Measurements from ENCODE around the gene COLQ.
A peak's percentile ranks its signal among the peaks of the same experiment; 100 is the strongest.

COLQ gene

GRCh38 chr3:15443826-15444524, 77.5 kb downstream of the COLQ start:
- H3K27ac ChIP-seq (ENCODE audit: low read depth, low read length) = no peak overlapping the region
- no peaks in the 10 kb centered on the region for H3K27me3 ChIP-seq (ENCODE audit: control insufficient read depth, insufficient read depth, low read length)
- no peaks in the 10 kb centered on the region for H3K9me3 ChIP-seq (ENCODE audit: control insufficient read depth, insufficient read depth, low read depth, low read length)
- peaks cover 39% of the 10 kb centered on the region for H3K36me3 ChIP-seq (ENCODE audit: control insufficient read depth, insufficient read depth, low read length)
- no peak overlapping the region for H3K9ac ChIP-seq (ENCODE audit: low read length)
- no peaks in the 10 kb centered on the region for H3K4me1 ChIP-seq (ENCODE audit: control insufficient read depth, insufficient read depth, low read length)
- no peak overlapping the region for H3K4me3 ChIP-seq (ENCODE audit: low read depth, low read length)

GRCh38 chr3:15440891-15441290, 80.6 kb downstream of the COLQ start:
- Histone ChIP-seq H3K9ac (ENCODE audit: low read length) (no peak overlapping the region), H3K27me3 (ENCODE audit: control insufficient read depth, insufficient read depth, low read length) (no peaks in the 10 kb centered on the region), H3K36me3 (ENCODE audit: control insufficient read depth, insufficient read depth, low read length) (peaks cover 68% of the 10 kb centered on the region), H3K9me3 (ENCODE audit: control insufficient read depth, insufficient read depth, low read depth, low read length) (no peaks in the 10 kb centered on the region), H3K4me3 (ENCODE audit: low read depth, low read length) (no peak overlapping the region), H3K27ac (ENCODE audit: low read depth, low read length) (no peak overlapping the region), H3K4me1 (ENCODE audit: control insufficient read depth, insufficient read depth, low read length) (no peaks in the 10 kb centered on the region)

- Histone ChIP-seq H3K36me3 (ENCODE audit: control insufficient read depth, insufficient read depth, low read length) (peaks cover 82% of the 10 kb centered on the region), H3K27me3 (ENCODE audit: control insufficient read depth, insufficient read depth, low read length) (no peaks in the 10 kb centered on the region), H3K4me3 (ENCODE audit: low read depth, low read length) (no peak overlapping the region), H3K4me1 (ENCODE audit: control insufficient read depth, insufficient read depth, low read length) (no peaks in the 10 kb centered on the region), H3K9me3 (ENCODE audit: control insufficient read depth, insufficient read depth, low read depth, low read length) (no peaks in the 10 kb centered on the region), H3K27ac (ENCODE audit: low read depth, low read length) (no peak overlapping the region), H3K9ac (ENCODE audit: low read length) (no peak overlapping the region)
Measured at GRCh38 chr3:15439476-15439875, 82.0 kb downstream of the COLQ start.

GRCh38 chr3:15438983-15439382, 82.5 kb downstream of the COLQ start:
- H3K4me3 ChIP-seq (ENCODE audit: low read depth, low read length) = no peak overlapping the region
- H3K4me1 ChIP-seq (ENCODE audit: control insufficient read depth, insufficient read depth, low read length) = no peaks in the 10 kb centered on the region
- H3K9ac ChIP-seq (ENCODE audit: low read length) = no peak overlapping the region
- H3K27me3 ChIP-seq (ENCODE audit: control insufficient read depth, insufficient read depth, low read length) = no peaks in the 10 kb centered on the region
- no peak overlapping the region for H3K27ac ChIP-seq (ENCODE audit: low read depth, low read length)
- H3K36me3 ChIP-seq (ENCODE audit: control insufficient read depth, insufficient read depth, low read length) = peaks cover 87% of the 10 kb centered on the region
- H3K9me3 ChIP-seq (ENCODE audit: control insufficient read depth, insufficient read depth, low read depth, low read length) = no peaks in the 10 kb centered on the region

GRCh38 chr3:15436246-15436645, 85.3 kb downstream of the COLQ start:
- Histone ChIP-seq H3K27ac (ENCODE audit: low read depth, low read length) (no peak overlapping the region), H3K36me3 (ENCODE audit: control insufficient read depth, insufficient read depth, low read length) (peaks cover 92% of the 10 kb centered on the region), H3K9me3 (ENCODE audit: control insufficient read depth, insufficient read depth, low read depth, low read length) (no peaks in the 10 kb centered on the region), H3K4me1 (ENCODE audit: control insufficient read depth, insufficient read depth, low read length) (no peaks in the 10 kb centered on the region), H3K4me3 (ENCODE audit: low read depth, low read length) (no peak overlapping the region), H3K9ac (ENCODE audit: low read length) (no peak overlapping the region), H3K27me3 (ENCODE audit: control insufficient read depth, insufficient read depth, low read length) (no peaks in the 10 kb centered on the region)

- H3K9ac ChIP-seq (ENCODE audit: low read length) = no peak overlapping the region
- no peaks in the 10 kb centered on the region for H3K9me3 ChIP-seq (ENCODE audit: control insufficient read depth, insufficient read depth, low read depth, low read length)
- H3K36me3 ChIP-seq (ENCODE audit: control insufficient read depth, insufficient read depth, low read length) = peaks cover 87% of the 10 kb centered on the region
- H3K27ac ChIP-seq (ENCODE audit: low read depth, low read length) = no peak overlapping the region
- no peaks in the 10 kb centered on the region for H3K27me3 ChIP-seq (ENCODE audit: control insufficient read depth, insufficient read depth, low read length)
- H3K4me1 ChIP-seq (ENCODE audit: control insufficient read depth, insufficient read depth, low read length) = no peaks in the 10 kb centered on the region
- no peak overlapping the region for H3K4me3 ChIP-seq (ENCODE audit: low read depth, low read length)
Measured at GRCh38 chr3:15434756-15435155, 86.8 kb downstream of the COLQ start.

- Histone ChIP-seq H3K4me1 (ENCODE audit: control insufficient read depth, insufficient read depth, low read length) (no peaks in the 10 kb centered on the region), H3K27ac (ENCODE audit: low read depth, low read length) (no peak overlapping the region), H3K27me3 (ENCODE audit: control insufficient read depth, insufficient read depth, low read length) (no peaks in the 10 kb centered on the region), H3K36me3 (ENCODE audit: control insufficient read depth, insufficient read depth, low read length) (peaks cover 75% of the 10 kb centered on the region), H3K9ac (ENCODE audit: low read length) (no peak overlapping the region), H3K9me3 (ENCODE audit: control insufficient read depth, insufficient read depth, low read depth, low read length) (no peaks in the 10 kb centered on the region), H3K4me3 (ENCODE audit: low read depth, low read length) (no peak overlapping the region)
Measured at GRCh38 chr3:15433531-15433930, 88.0 kb downstream of the COLQ start.

GRCh38 chr3:15431256-15431837, 90.2 kb downstream of the COLQ start:
- H3K36me3 ChIP-seq (ENCODE audit: control insufficient read depth, insufficient read depth, low read length) = peaks cover 55% of the 10 kb centered on the region

GRCh38 chr3:15430624-15431023, 90.9 kb downstream of the COLQ start:
- H3K27ac ChIP-seq (ENCODE audit: low read depth, low read length) = no peak overlapping the region
- no peaks in the 10 kb centered on the region for H3K9me3 ChIP-seq (ENCODE audit: control insufficient read depth, insufficient read depth, low read depth, low read length)
- no peak overlapping the region for H3K4me3 ChIP-seq (ENCODE audit: low read depth, low read length)
- no peak overlapping the region for H3K9ac ChIP-seq (ENCODE audit: low read length)
- H3K4me1 ChIP-seq (ENCODE audit: control insufficient read depth, insufficient read depth, low read length) = no peaks in the 10 kb centered on the region
- H3K27me3 ChIP-seq (ENCODE audit: control insufficient read depth, insufficient read depth, low read length) = no peaks in the 10 kb centered on the region
- H3K36me3 ChIP-seq (ENCODE audit: control insufficient read depth, insufficient read depth, low read length) = peaks cover 48% of the 10 kb centered on the region

More at GRCh38 chr3:15431256-15431837, 90.2 kb downstream of the COLQ start:
- Histone ChIP-seq H3K9ac (ENCODE audit: low read length) (no peak overlapping the region), H3K9me3 (ENCODE audit: control insufficient read depth, insufficient read depth, low read depth, low read length) (no peaks in the 10 kb centered on the region), H3K4me1 (ENCODE audit: control insufficient read depth, insufficient read depth, low read length) (no peaks in the 10 kb centered on the region), H3K4me3 (ENCODE audit: low read depth, low read length) (no peak overlapping the region), H3K27ac (ENCODE audit: low read depth, low read length) (no peak overlapping the region), H3K27me3 (ENCODE audit: control insufficient read depth, insufficient read depth, low read length) (no peaks in the 10 kb centered on the region)

- H3K36me3 ChIP-seq (ENCODE audit: control insufficient read depth, insufficient read depth, low read length) = peaks cover 45% of the 10 kb centered on the region
- no peaks in the 10 kb centered on the region for H3K9me3 ChIP-seq (ENCODE audit: control insufficient read depth, insufficient read depth, low read depth, low read length)
- peak overlapping the region; percentile 82 for H3K4me3 ChIP-seq (ENCODE audit: low read depth, low read length)
- H3K4me1 ChIP-seq (ENCODE audit: control insufficient read depth, insufficient read depth, low read length) = no peaks in the 10 kb centered on the region
- H3K27ac ChIP-seq (ENCODE audit: low read depth, low read length) = no peak overlapping the region
- no peak overlapping the region for H3K9ac ChIP-seq (ENCODE audit: low read length)
- no peaks in the 10 kb centered on the region for H3K27me3 ChIP-seq (ENCODE audit: control insufficient read depth, insufficient read depth, low read length)
Measured at GRCh38 chr3:15429080-15429479, 92.4 kb downstream of the COLQ start.

- H3K9me3 ChIP-seq (ENCODE audit: control insufficient read depth, insufficient read depth, low read depth, low read length) = no peaks in the 10 kb centered on the region
- no peak overlapping the region for H3K27ac ChIP-seq (ENCODE audit: low read depth, low read length)
- H3K36me3 ChIP-seq (ENCODE audit: control insufficient read depth, insufficient read depth, low read length) = peaks cover 45% of the 10 kb centered on the region
- H3K27me3 ChIP-seq (ENCODE audit: control insufficient read depth, insufficient read depth, low read length) = no peaks in the 10 kb centered on the region
- H3K4me1 ChIP-seq (ENCODE audit: control insufficient read depth, insufficient read depth, low read length) = no peaks in the 10 kb centered on the region
- H3K4me3 ChIP-seq (ENCODE audit: low read depth, low read length) = peak overlapping the region; percentile 82
- H3K9ac ChIP-seq (ENCODE audit: low read length) = peak overlapping the region; percentile 71
Measured at GRCh38 chr3:15428539-15428938, 93.0 kb downstream of the COLQ start.

Data from HUES6 (cell line).